Endodermal cell (in vitro differentiated cells): ENCODE results near the gene UBE2G2. TPM values are rescaled to one million over a fixed set of nuclear protein-coding genes. Genes with fewer than 3 reads are reported as not detected.
A peak's percentile ranks its signal among the peaks of the same experiment; 100 is the strongest.

Experiments used
- DNase-seq: peaks from one replicate; pipeline ENCODE4 v3.0.0-alpha.2; 2017
- H3K27ac ChIP-seq: 2 replicates; pipeline ENCODE4 v1.5.1; 2013; ENCODE audit warnings: mild to moderate bottlenecking, low read depth, low read length, moderate library complexity
- H3K27me3 ChIP-seq: 2 replicates; pipeline ENCODE4 v1.6.1; 2013; ENCODE audit warnings: mild to moderate bottlenecking, low read length, moderate library complexity; ENCODE audit not compliant: insufficient read depth, control insufficient read depth, poor library complexity, severe bottlenecking
- H3K36me3 ChIP-seq: 2 replicates; pipeline ENCODE4 v1.7.0; 2013; ENCODE audit warnings: mild to moderate bottlenecking, low read length, moderate library complexity; ENCODE audit not compliant: control insufficient read depth, insufficient read depth
- H3K4me1 ChIP-seq: one replicate; pipeline ENCODE4 v1.7.0; 2013; ENCODE audit warnings: low read length; ENCODE audit not compliant: control insufficient read depth, insufficient read depth
- H3K4me3 ChIP-seq: 2 replicates; pipeline ENCODE4 v1.5.1; 2013; ENCODE audit warnings: mild to moderate bottlenecking, low read length, moderate library complexity
- H3K9ac ChIP-seq: 2 replicates; pipeline ENCODE4 v1.6.1; 2013; ENCODE audit warnings: mild to moderate bottlenecking, low read length, moderate library complexity; ENCODE audit not compliant: poor library complexity, severe bottlenecking; ENCODE audit errors: extremely low read depth
- H3K9me3 ChIP-seq: 2 replicates; pipeline ENCODE4 v1.6.1; 2013; ENCODE audit warnings: mild to moderate bottlenecking, low read length, moderate library complexity; ENCODE audit not compliant: control insufficient read depth
- H3K27ac Mint-ChIP-seq: 2 replicates; pipeline ENCODE4 v1.8.0; 2020; ENCODE audit warnings: mixed read lengths
- H3K27me3 Mint-ChIP-seq: 2 replicates; pipeline ENCODE4 v1.8.0; 2021; ENCODE audit warnings: mild to moderate bottlenecking, mixed read lengths; ENCODE audit not compliant: insufficient read depth
- H3K36me3 Mint-ChIP-seq: 2 replicates; pipeline ENCODE4 v1.8.0; 2020; ENCODE audit warnings: low read depth, mixed read lengths
- H3K4me1 Mint-ChIP-seq: 2 replicates; pipeline ENCODE4 v1.8.0; 2020; ENCODE audit warnings: mixed read lengths
- H3K4me3 Mint-ChIP-seq: 2 replicates; pipeline ENCODE4 v1.8.0; 2020; ENCODE audit warnings: mild to moderate bottlenecking, moderate library complexity, mixed read lengths
- H3K9me3 Mint-ChIP-seq: 2 replicates; pipeline ENCODE4 v1.8.0; 2020; ENCODE audit warnings: mild to moderate bottlenecking, mixed read lengths
- WGBS, 2 experiments: methylation state at CpG; one replicate each; pipeline versions ENCODE4 v1.1.5 to v1.1.7; 2013; ENCODE audit warnings: missing lambda C conversion rate in 2 of 2, mixed read lengths in 1 of 2; ENCODE audit not compliant: insufficient coverage in 1 of 2, insufficient read length in 1 of 2; 5-methylcytosine and 5-hydroxymethylcytosine counted together
- total RNA-seq, 2 donors: library from RNA; stranded (reverse); fragmentation: NEBNext Ultra II Directional in 1 of 2; extraction: Animal tissue kit (Norgen Biotek cat#: 25700) in 1 of 2; gene quantifications; 2 replicates in 1 of 2; 3 replicates in 1 of 2; pipeline ENCODE4 v1.2.1, GENCODE V29; 2021
- TF ChIP-seq, protein P1 (sequence below): fragments of 200-600 bp; sonication (generic); conservative IDR thresholded peaks from 2 replicates; pipeline ENCODE4 v1.5.0; 2021; ENCODE audit warnings: antibody characterized with exemption, mild to moderate bottlenecking

Gene UBE2G2
- total RNA-seq, 2 donors from 2014 or later, result 84.0 to 84.8 TPM

DNA sequence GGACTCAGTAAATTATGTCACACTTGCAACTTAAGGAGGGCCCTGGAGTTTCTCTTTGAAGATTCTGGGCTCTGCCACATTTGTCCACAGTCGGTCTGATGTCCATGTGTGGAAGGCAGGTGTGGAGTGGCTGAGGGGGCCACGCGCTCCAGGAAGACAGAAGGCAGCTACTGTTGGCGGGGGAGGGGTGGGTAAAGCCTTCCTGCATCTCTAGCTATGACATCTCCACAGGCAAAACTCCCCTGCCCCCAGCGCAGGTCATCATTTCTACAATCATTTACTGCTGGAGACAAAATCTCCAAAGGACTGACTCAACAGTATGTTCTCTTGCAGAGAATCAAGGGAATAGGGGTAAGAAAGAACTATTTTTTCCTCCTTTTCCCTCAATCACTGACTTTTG, 78.9 kb downstream of the UBE2G2 start:
- DNase-seq, result no peak
- WGBS, 2 experiments, result 60 to 74% methylated on average over 1 to 5 of the region's 5 CpGs
- H3K27ac Mint-ChIP-seq, result no peak overlapping the region
- H3K9me3 Mint-ChIP-seq, result no peaks in the 10 kb centered on the region
- no peak overlapping the region for H3K9ac ChIP-seq
- TF ChIP-seq, protein P1, sequence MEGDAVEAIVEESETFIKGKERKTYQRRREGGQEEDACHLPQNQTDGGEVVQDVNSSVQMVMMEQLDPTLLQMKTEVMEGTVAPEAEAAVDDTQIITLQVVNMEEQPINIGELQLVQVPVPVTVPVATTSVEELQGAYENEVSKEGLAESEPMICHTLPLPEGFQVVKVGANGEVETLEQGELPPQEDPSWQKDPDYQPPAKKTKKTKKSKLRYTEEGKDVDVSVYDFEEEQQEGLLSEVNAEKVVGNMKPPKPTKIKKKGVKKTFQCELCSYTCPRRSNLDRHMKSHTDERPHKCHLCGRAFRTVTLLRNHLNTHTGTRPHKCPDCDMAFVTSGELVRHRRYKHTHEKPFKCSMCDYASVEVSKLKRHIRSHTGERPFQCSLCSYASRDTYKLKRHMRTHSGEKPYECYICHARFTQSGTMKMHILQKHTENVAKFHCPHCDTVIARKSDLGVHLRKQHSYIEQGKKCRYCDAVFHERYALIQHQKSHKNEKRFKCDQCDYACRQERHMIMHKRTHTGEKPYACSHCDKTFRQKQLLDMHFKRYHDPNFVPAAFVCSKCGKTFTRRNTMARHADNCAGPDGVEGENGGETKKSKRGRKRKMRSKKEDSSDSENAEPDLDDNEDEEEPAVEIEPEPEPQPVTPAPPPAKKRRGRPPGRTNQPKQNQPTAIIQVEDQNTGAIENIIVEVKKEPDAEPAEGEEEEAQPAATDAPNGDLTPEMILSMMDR, result no peak
- H3K4me1 Mint-ChIP-seq, result peaks cover 12% of the 10 kb centered on the region
- H3K9me3 ChIP-seq, result no peaks in the 10 kb centered on the region
- H3K4me3 ChIP-seq, result no peak overlapping the region
- H3K27me3 ChIP-seq, result peaks cover 8% of the 10 kb centered on the region
- H3K36me3 ChIP-seq, result no peaks in the 10 kb centered on the region
- H3K4me3 Mint-ChIP-seq, result peak overlapping the region; percentile 40
- no peaks in the 10 kb centered on the region for H3K36me3 Mint-ChIP-seq
- H3K4me1 ChIP-seq, result no peaks in the 10 kb centered on the region
- H3K27me3 Mint-ChIP-seq, result peaks cover 26% of the 10 kb centered on the region
- peak overlapping the region; percentile 71 for H3K27ac ChIP-seq

- DNase-seq, result no peak
- H3K9ac ChIP-seq, result no peak overlapping the region
- H3K27ac Mint-ChIP-seq, result no peak overlapping the region
- peaks cover 23% of the 10 kb centered on the region for H3K27me3 Mint-ChIP-seq
- no peaks in the 10 kb centered on the region for H3K9me3 ChIP-seq
- no peaks in the 10 kb centered on the region for H3K9me3 Mint-ChIP-seq
- WGBS, 2 experiments, result 90% methylated on average over 1 of the region's 2 CpGs; no CpG with 5 or more reads in 1 of the 2 experiments
- H3K4me1 ChIP-seq, result no peaks in the 10 kb centered on the region
- no peak overlapping the region for H3K4me3 ChIP-seq
- peaks cover 8% of the 10 kb centered on the region for H3K27me3 ChIP-seq
- no peaks in the 10 kb centered on the region for H3K36me3 ChIP-seq
- H3K4me1 Mint-ChIP-seq, result peaks cover 14% of the 10 kb centered on the region
- TF ChIP-seq, protein P1, result no peak
- no peak overlapping the region for H3K4me3 Mint-ChIP-seq
- H3K36me3 Mint-ChIP-seq, result no peaks in the 10 kb centered on the region
- no peak overlapping the region for H3K27ac ChIP-seq
These were observed 81.5 kb downstream of the UBE2G2 start for GRCh38 chr21:44720170-44720569.

Other genes starting within 250 kb of the UBE2G2 start
- gene KRTAP10-3, start 243.0 kb downstream of the UBE2G2 start, total RNA-seq, result not detected
- not detected for gene KRTAP10-4, start 228.1 kb downstream of the UBE2G2 start, total RNA-seq
- not detected for gene KRTAP10-5, start 221.2 kb downstream of the UBE2G2 start, total RNA-seq
- gene KRTAP10-6, start 209.3 kb downstream of the UBE2G2 start, total RNA-seq, result not detected
- gene KRTAP10-7, start 201.2 kb downstream of the UBE2G2 start, total RNA-seq, result not detected
- not detected for gene KRTAP10-8, start 189.7 kb downstream of the UBE2G2 start, total RNA-seq
- gene KRTAP10-9, start 174.7 kb downstream of the UBE2G2 start, total RNA-seq, result not detected
- not detected for gene KRTAP10-10, start 164.5 kb downstream of the UBE2G2 start, total RNA-seq
- not detected for gene KRTAP10-11, start 155.4 kb downstream of the UBE2G2 start, total RNA-seq
- gene KRTAP12-4, start 147.2 kb downstream of the UBE2G2 start, total RNA-seq, result not detected
- not detected for gene KRTAP12-3, start 143.9 kb downstream of the UBE2G2 start, total RNA-seq
- gene KRTAP12-2, start 134.9 kb downstream of the UBE2G2 start, total RNA-seq, result not detected
- not detected for gene KRTAP12-1, start 119.7 kb downstream of the UBE2G2 start, total RNA-seq
- not detected for gene KRTAP10-12, start 104.6 kb downstream of the UBE2G2 start, total RNA-seq
- gene TSPEAR, start 90.2 kb downstream of the UBE2G2 start, total RNA-seq, result 1 to 10 TPM; 1.5 to 6.0 TPM
- gene SUMO3, start 16.2 kb upstream of the UBE2G2 start, total RNA-seq, result 10 to 100 TPM; 79.5 to 96.4 TPM
- 100 to 1,000 TPM; 155 to 168 TPM for gene PTTG1IP, start 71.9 kb upstream of the UBE2G2 start, total RNA-seq
- 1 to 10 TPM; 1.6 to 2.3 TPM for gene ITGB2, start 119.1 kb upstream of the UBE2G2 start, total RNA-seq
- gene SLX9, start 138.2 kb upstream of the UBE2G2 start, total RNA-seq, result 10 to 100 TPM; 38.0 to 48.9 TPM